Caco-2 (cell line): ENCODE results near the gene MED12L. TPM values are rescaled to one million over a fixed set of nuclear protein-coding genes. Genes with fewer than 3 reads are reported as not detected.

Source experiments
- BruUV-seq: library from RNA; stranded (reverse); fragments of 400-500 nt; replicated peaks from 2 replicates; lab custom pipeline; 2021; lab: Mats Ljungman, UMichigan
- CTCF ChIA-PET: fragments of 300-600 bp; sonication (Branson Sonifier 250); formaldehyde crosslinking; loops from one replicate; lab custom pipeline; 2022; ENCODE audit warnings: antibody characterized with exemption; lab: Charles Lee
- POLR2A ChIA-PET: fragments of 300-600 bp; sonication (Branson Sonifier 250); formaldehyde crosslinking; loops from one replicate; lab custom pipeline; 2022; ENCODE audit warnings: antibody characterized with exemption; lab: Charles Lee
- DNase-seq, 2 experiments: peaks; one replicate each; pipeline versions ENCODE4 v3.0.0 to v3.0.0-alpha.2; 2020 to 2022
- H3K27me3 ChIP-seq: replicated peaks from 2 replicates; pipeline ENCODE4 v1.6.0; 2011; ENCODE audit warnings: low read length; ENCODE audit not compliant: control insufficient read depth, insufficient read depth
- H3K36me3 ChIP-seq: 2 replicates; pipeline ENCODE4 v1.5.1; 2011; ENCODE audit warnings: low read length; ENCODE audit not compliant: control insufficient read depth, insufficient read depth
- H3K4me1 ChIP-seq: fragments of 250-450 bp; sonication (Bioruptor Pico); 2 replicates; pipeline ENCODE4 v1.5.1; 2020; ENCODE audit warnings: mild to moderate bottlenecking
- H3K4me3 ChIP-seq: 2 replicates; pipeline ENCODE4 v1.5.1; 2011; ENCODE audit warnings: low read depth, mild to moderate bottlenecking, control low read depth, low read length
- H3K9me3 ChIP-seq: fragments of 250-450 bp; sonication (Bioruptor Pico); 2 replicates; pipeline ENCODE4 v1.5.1; 2020; ENCODE audit warnings: mild to moderate bottlenecking, moderate library complexity
- H3K27ac Mint-ChIP-seq: one replicate; pipeline ENCODE4 v1.8.0; 2022; ENCODE audit warnings: mixed read lengths; ENCODE audit not compliant: unreplicated experiment
- H3K27me3 Mint-ChIP-seq: one replicate; pipeline ENCODE4 v1.8.0; 2022; ENCODE audit warnings: mixed read lengths; ENCODE audit not compliant: insufficient read depth, unreplicated experiment
- H3K36me3 Mint-ChIP-seq: one replicate; pipeline ENCODE4 v1.8.0; 2022; ENCODE audit warnings: mild to moderate bottlenecking, mixed read lengths; ENCODE audit not compliant: insufficient read depth, unreplicated experiment
- H3K4me1 Mint-ChIP-seq: one replicate; pipeline ENCODE4 v1.8.0; 2022; ENCODE audit warnings: low read depth, mixed read lengths; ENCODE audit not compliant: unreplicated experiment
- H3K4me3 Mint-ChIP-seq: one replicate; pipeline ENCODE4 v1.8.0; 2022; ENCODE audit warnings: mild to moderate bottlenecking, moderate library complexity, mixed read lengths; ENCODE audit not compliant: unreplicated experiment
- H3K9me3 Mint-ChIP-seq: one replicate; pipeline ENCODE4 v1.8.0; 2022; ENCODE audit warnings: mixed read lengths; ENCODE audit not compliant: unreplicated experiment
- intact Hi-C: fragments of 100-400 bp; cut with micrococcal nuclease; formaldehyde crosslinking; loops from one replicate; pipeline ENCODE4 v1.10.0; 2022; ENCODE audit not compliant: unreplicated experiment
- total RNA-seq: library from RNA; stranded (reverse); gene quantifications from 2 replicates; pipeline ENCODE4 v1.2.3, GENCODE V29; 2022
- TF ChIP-seq, protein P1 (sequence below), 2 experiments: fragments of 200-600 bp in 1 of 2; IDR thresholded peaks; 1 replicate in 1 of 2; 2 replicates in 1 of 2; pipeline versions ENCODE4 v1.5.1 to v1.8.0; 2011 to 2022; ENCODE audit warnings: antibody characterized with exemption in 1 of 2, control low read depth in 1 of 2, inconsistent platforms in 1 of 2, low read depth in 1 of 2, low read length in 1 of 2, mild to moderate bottlenecking in 1 of 2, moderate library complexity in 1 of 2; ENCODE audit not compliant: insufficient read depth in 1 of 2, severe bottlenecking in 1 of 2, unreplicated experiment in 1 of 2

MED12L gene
- total RNA-seq, 1 experiment from 2014 or later, result 21.5 TPM

GRCh38 chr3:151478335-151478697 is 392.9 kb downstream of the MED12L start:
- no peaks in the 10 kb centered on the region for H3K9me3 Mint-ChIP-seq
- no TSS peak for BruUV-seq
- POLR2A ChIA-PET, result no interaction called here
- H3K27me3 Mint-ChIP-seq, result no peaks in the 10 kb centered on the region
- intact Hi-C loops, result no loop called here
- CTCF ChIA-PET, result no interaction called here
- Histone ChIP-seq H3K4me1 (0 out of 2 replicates have a peak, but pooled peaks cover 5% of the 10 kb centered on the region), H3K27me3 (no peaks in the 10 kb centered on the region), H3K4me3 (no peak overlapping the region), H3K36me3 (no peaks in the 10 kb centered on the region), H3K9me3 (peaks cover 3% of the 10 kb centered on the region; the same call in 1 of the 2 replicates)
- H3K36me3 Mint-ChIP-seq, result no peaks in the 10 kb centered on the region
- no peak overlapping the region for H3K27ac Mint-ChIP-seq
- no peak overlapping the region for H3K4me3 Mint-ChIP-seq
- no peaks in the 10 kb centered on the region for H3K4me1 Mint-ChIP-seq
- TF ChIP-seq, protein P1, sequence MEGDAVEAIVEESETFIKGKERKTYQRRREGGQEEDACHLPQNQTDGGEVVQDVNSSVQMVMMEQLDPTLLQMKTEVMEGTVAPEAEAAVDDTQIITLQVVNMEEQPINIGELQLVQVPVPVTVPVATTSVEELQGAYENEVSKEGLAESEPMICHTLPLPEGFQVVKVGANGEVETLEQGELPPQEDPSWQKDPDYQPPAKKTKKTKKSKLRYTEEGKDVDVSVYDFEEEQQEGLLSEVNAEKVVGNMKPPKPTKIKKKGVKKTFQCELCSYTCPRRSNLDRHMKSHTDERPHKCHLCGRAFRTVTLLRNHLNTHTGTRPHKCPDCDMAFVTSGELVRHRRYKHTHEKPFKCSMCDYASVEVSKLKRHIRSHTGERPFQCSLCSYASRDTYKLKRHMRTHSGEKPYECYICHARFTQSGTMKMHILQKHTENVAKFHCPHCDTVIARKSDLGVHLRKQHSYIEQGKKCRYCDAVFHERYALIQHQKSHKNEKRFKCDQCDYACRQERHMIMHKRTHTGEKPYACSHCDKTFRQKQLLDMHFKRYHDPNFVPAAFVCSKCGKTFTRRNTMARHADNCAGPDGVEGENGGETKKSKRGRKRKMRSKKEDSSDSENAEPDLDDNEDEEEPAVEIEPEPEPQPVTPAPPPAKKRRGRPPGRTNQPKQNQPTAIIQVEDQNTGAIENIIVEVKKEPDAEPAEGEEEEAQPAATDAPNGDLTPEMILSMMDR (IDR thresholded peaks at IDR 0.05; ENCODE audit: insufficient read depth in 1 of 2, low read depth in 1 of 2, low read length in 1 of 2, severe bottlenecking in 1 of 2, unreplicated experiment in 1 of 2), result no peak
- no peak for DNase-seq

- no peak overlapping the region for H3K4me3 ChIP-seq
- H3K27ac Mint-ChIP-seq, result no peak overlapping the region
- TF ChIP-seq, protein P1 (IDR thresholded peaks at IDR 0.05; ENCODE audit: insufficient read depth in 1 of 2, low read depth in 1 of 2, low read length in 1 of 2, severe bottlenecking in 1 of 2, unreplicated experiment in 1 of 2), result no peak
Measured at GRCh38 chr3:151479452-151479851, 394.0 kb downstream of the MED12L start.

GRCh38 chr3:151480492-151480891 is 395.0 kb downstream of the MED12L start:
- H3K4me1 Mint-ChIP-seq, result no peaks in the 10 kb centered on the region
- CTCF ChIA-PET, result no interaction called here
- BruUV-seq, result no TSS peak

More at GRCh38 chr3:151479452-151479851, 394.0 kb downstream of the MED12L start:
- Histone ChIP-seq H3K36me3 (no peaks in the 10 kb centered on the region), H3K4me1 (0 out of 2 replicates have a peak, but pooled peaks cover 5% of the 10 kb centered on the region), H3K27me3 (no peaks in the 10 kb centered on the region), H3K9me3 (peaks cover 3% of the 10 kb centered on the region; the same call in 1 of the 2 replicates)
- intact Hi-C loops, result no loop called here
- Mint-ChIP-seq H3K27me3 (no peaks in the 10 kb centered on the region), H3K9me3 (no peaks in the 10 kb centered on the region), H3K4me3 (no peak overlapping the region), H3K36me3 (no peaks in the 10 kb centered on the region), H3K4me1 (no peaks in the 10 kb centered on the region)
- CTCF ChIA-PET, result no interaction called here
- BruUV-seq, result no TSS peak
- no peak for DNase-seq
- POLR2A ChIA-PET, result no interaction called here

More at GRCh38 chr3:151480492-151480891, 395.0 kb downstream of the MED12L start:
- peaks cover 10% of the 10 kb centered on the region for H3K9me3 Mint-ChIP-seq
- H3K27me3 ChIP-seq, result no peaks in the 10 kb centered on the region
- H3K9me3 ChIP-seq, result peaks cover 3% of the 10 kb centered on the region; the same call in 1 of the 2 replicates
- H3K4me1 ChIP-seq, result 0 out of 2 replicates have a peak, but pooled peaks cover 5% of the 10 kb centered on the region
- DNase-seq, result no peak
- TF ChIP-seq, protein P1 (IDR thresholded peaks at IDR 0.05; ENCODE audit: insufficient read depth in 1 of 2, low read depth in 1 of 2, low read length in 1 of 2, severe bottlenecking in 1 of 2, unreplicated experiment in 1 of 2), result no peak
- no peaks in the 10 kb centered on the region for H3K27me3 Mint-ChIP-seq
- H3K4me3 Mint-ChIP-seq, result no peak overlapping the region
- intact Hi-C loops, result no loop called here
- POLR2A ChIA-PET, result no interaction called here
- H3K36me3 Mint-ChIP-seq, result no peaks in the 10 kb centered on the region
- no peak overlapping the region for H3K27ac Mint-ChIP-seq
- no peaks in the 10 kb centered on the region for H3K36me3 ChIP-seq
- H3K4me3 ChIP-seq, result no peak overlapping the region
